Loucy (cell line): ENCODE data around the gene CD58.

Source experiments
- CTCF ChIP-seq: fragments of 200-600 bp; sonication (generic); conservative IDR thresholded peaks from 2 replicates; pipeline ENCODE4 v1.5.1; 2014; ENCODE audit warnings: mild to moderate bottlenecking, antibody characterized with exemption, low read length
- EZH2phosphoT487 ChIP-seq: fragments of 200-600 bp; IDR thresholded peaks from 2 replicates; pipeline ENCODE4 v1.6.1; 2018; ENCODE audit warnings: antibody characterized with exemption, mild to moderate bottlenecking, moderate library complexity, borderline replicate concordance

DNA sequence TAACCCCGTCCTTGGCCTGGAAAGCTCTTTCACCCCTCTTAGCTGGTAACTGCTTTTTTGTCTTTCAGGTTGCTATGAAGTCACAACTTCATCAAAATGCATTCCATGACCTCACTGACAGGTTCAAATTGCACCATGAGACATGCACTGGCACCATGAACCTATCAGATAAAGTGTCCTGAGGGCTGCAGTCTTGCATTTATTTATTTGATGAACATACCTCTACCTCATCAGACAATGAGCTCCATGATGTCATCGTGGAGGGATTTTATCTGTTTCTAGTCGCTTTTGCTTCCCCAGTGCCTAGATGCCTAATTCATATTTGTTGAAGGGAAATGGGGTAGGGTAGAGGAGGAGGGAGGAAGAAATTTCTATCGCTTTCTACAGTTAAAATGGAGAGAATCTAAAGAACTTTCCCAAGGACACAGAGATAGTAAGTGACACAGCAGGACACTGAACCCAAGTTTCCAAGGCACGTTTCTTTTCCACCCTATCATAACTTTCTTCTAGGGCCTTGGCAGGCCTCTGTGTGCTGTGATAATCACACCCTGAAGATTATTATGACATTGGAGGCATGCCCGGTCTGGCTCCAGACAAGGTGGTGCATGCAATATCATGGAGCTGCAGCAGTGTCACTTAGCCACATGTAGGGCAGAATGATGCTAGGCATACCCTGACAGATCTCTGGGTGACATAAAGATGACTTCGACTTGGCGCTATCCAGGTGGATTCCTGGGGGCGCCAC, 69.5 kb downstream of the CD58 start:
- TF ChIP-seq CTCF, result no peak
- TF ChIP-seq EZH2phosphoT487, result no peak
